ENCODE results near the gene MTCL1. TPM values are rescaled to one million over a fixed set of nuclear protein-coding genes. Genes with fewer than 3 reads are reported as not detected.

MTCL1 gene
- total and polyA plus RNA-seq, 9 of the 15 experiments (the other 6 are each of a cell fraction or from before 2014, with no cell fraction given): 0.21 to 7.4 (median 3.7) TPM

GRCh38 chr18:8816816-8817215, 111.5 kb downstream of the MTCL1 start (continued):
- TF ChIP-seq VEZF1 (CRISPR knock-in tag; IDR thresholded peaks at IDR 0.05): no peak
- TF ChIP-seq TEAD1 (CRISPR knock-in tag; IDR thresholded peaks at IDR 0.05): no peak
- no peak for TF ChIP-seq RBM17 (IDR thresholded peaks at IDR 0.05; ENCODE audit: borderline replicate concordance, low read depth, low read length)
- TF ChIP-seq YBX1 (IDR thresholded peaks at IDR 0.05): no peak
- TF ChIP-seq EP300 (IDR thresholded peaks at IDR 0.05; ENCODE audit: low read length): no peak

- FAIRE-seq: no peak
- CTCF ChIA-PET (ENCODE audit: low intra/inter-chr PET ratio): no interaction called here
- no peak for TF ChIP-seq ZEB2 (IDR thresholded peaks at IDR 0.05)
- TF ChIP-seq SMC3 (conservative IDR thresholded peaks at IDR 0.05; ENCODE audit: insufficient read depth, low read depth, low read length): no peak
- no peak for TF ChIP-seq CBX8 (IDR thresholded peaks at IDR 0.05; ENCODE audit: borderline replicate concordance, extremely low read depth, low read depth, low read length, poor library complexity, severe bottlenecking)
- no peak for TF ChIP-seq EZH2 (IDR thresholded peaks at IDR 0.05; ENCODE audit: borderline replicate concordance, low read depth, low read length)
- TF ChIP-seq NR2C2 (CRISPR knock-in tag; IDR thresholded peaks at IDR 0.05): no peak
- no peak for TF ChIP-seq NR2C2 (tag; IDR thresholded peaks at IDR 0.05)
- no peak for TF ChIP-seq ZNF431 (CRISPR knock-in tag; IDR thresholded peaks at IDR 0.05)
- no peak for TF ChIP-seq ZBTB33 (CRISPR knock-in tag; IDR thresholded peaks at IDR 0.05)
- no peak for TF ChIP-seq ARID3B (CRISPR knock-in tag; IDR thresholded peaks at IDR 0.05; ENCODE audit: borderline replicate concordance)
- no peak for TF ChIP-seq IRF2 (CRISPR knock-in tag; IDR thresholded peaks at IDR 0.05)
- TF ChIP-seq SMAD2 (IDR thresholded peaks at IDR 0.05; ENCODE audit: low read depth, low read length): no peak
- TF ChIP-seq KDM5B (IDR thresholded peaks at IDR 0.05; ENCODE audit: insufficient replicate concordance, low read depth, low read length): no peak
Observed at GRCh38 chr18:8818982-8819381, 113.6 kb downstream of the MTCL1 start.

More at GRCh38 chr18:8818982-8819381, 113.6 kb downstream of the MTCL1 start:
- H3K27ac ChIP-seq (ENCODE audit: extremely low read depth, low read depth, low read length): no peak overlapping the region
- ATAC-seq: no peak
- H2AFZ ChIP-seq (ENCODE audit: low read depth, low read length): no peak overlapping the region
- no TSS peak for BruUV-seq (replicated peaks)
- H3K9ac ChIP-seq (ENCODE audit: insufficient read depth in 1 of 2, low read depth in 2 of 2, low read length in 2 of 2): no peak overlapping the region
- DNase-seq (ENCODE audit: extremely low read depth in 1 of 4, low spot score in 3 of 4): no peak
- no peak overlapping the region for H3K4me3 ChIP-seq
- no peak overlapping the region for H3K4me2 ChIP-seq (ENCODE audit: insufficient read depth, low read length)
- H3K9me1 ChIP-seq (ENCODE audit: control insufficient read depth, insufficient read depth, low read length): no peaks in the 10 kb centered on the region
- peaks cover 11 to 26% of the 10 kb centered on the region in 2 experiments; a peak in 4 of 5 replicates for H3K27me3 ChIP-seq (ENCODE audit: control insufficient read depth in 2 of 2, insufficient read depth in 2 of 2, low read length in 2 of 2)
- no peaks in the 10 kb centered on the region for H3K79me2 ChIP-seq (ENCODE audit: control insufficient read depth, insufficient read depth, low read length)
- H3K36me3 ChIP-seq (ENCODE audit: control insufficient read depth, insufficient read depth, low read length): no peaks in the 10 kb centered on the region
- POLR2A ChIA-PET: interaction anchor here (0.6 kb wide), 2 partner anchors 8 to 27 kb away, joined by 3 read pairs; no protein-coding TSS in a partner anchor
- in situ Hi-C loops (cut with MboI): no loop called here
- H4K20me1 ChIP-seq (replicated peaks; ENCODE audit: control insufficient read depth, insufficient read depth, low read length): no peaks in the 10 kb centered on the region
- no peaks in the 10 kb centered on the region for H3K9me3 ChIP-seq (replicated peaks; ENCODE audit: control insufficient read depth, insufficient read depth, low read depth, low read length)
- H3K4me1 ChIP-seq (replicated peaks in 1 of 2; ENCODE audit: control insufficient read depth in 2 of 2, insufficient read depth in 2 of 2, low read length in 2 of 2): peaks cover 0 to 3% of the 10 kb centered on the region in 2 experiments; a peak in 2 of 5 replicates
- 36% methylated on average over 15 of the region's 15 CpGs for WGBS (ENCODE audit: insufficient coverage, low coverage, missing lambda C conversion rate)
- intact Hi-C loops (cut with micrococcal nuclease): no loop called here

Data from K562 (cell line).